GM18498 (cell line): ENCODE measurements around the gene CYP2U1.
"Not testable (repeated sequence)": the region's sequence is repeated elsewhere in the genome, so short reads cannot be mapped to it uniquely, and the experiment has no call there.

Source experiments
- ATAC-seq: cut with Tn5 transposase; IDR thresholded peaks from one replicate; pipeline ENCODE4 v1.9.1; 2021; ENCODE audit warnings: mild to moderate bottlenecking, moderate library complexity; ENCODE audit not compliant: unreplicated experiment

Gene CYP2U1

GRCh38 chr4:107916623-107917022 lies 14.7 kb upstream of the CYP2U1 start:
- ATAC-seq, result no peak

- no peak for ATAC-seq
Measured at GRCh38 chr4:107917500-107917899, 13.8 kb upstream of the CYP2U1 start.

GRCh38 chr4:107922486-107923473 lies 8.6 kb upstream of the CYP2U1 start:
- no peak for ATAC-seq

GRCh38 chr4:107925713-107926112 lies 5.6 kb upstream of the CYP2U1 start:
- not testable (repeated sequence) for ATAC-seq

GRCh38 chr4:107926875-107927274 lies 4.5 kb upstream of the CYP2U1 start:
- ATAC-seq, result not testable (repeated sequence)

- no peak for ATAC-seq
Measured at GRCh38 chr4:107931775-107932321, 499 bp downstream of the CYP2U1 start.

- ATAC-seq, result no peak
Measured at GRCh38 chr4:107935246-107935645, 3.9 kb downstream of the CYP2U1 start.

GRCh38 chr4:107937040-107937439 lies 5.7 kb downstream of the CYP2U1 start:
- no peak for ATAC-seq

GRCh38 chr4:107939307-107939706 lies 8.0 kb downstream of the CYP2U1 start:
- ATAC-seq, result no peak

GRCh38 chr4:107945809-107946208 lies 14.5 kb downstream of the CYP2U1 start:
- no peak for ATAC-seq

GRCh38 chr4:107950746-107951540 lies 19.6 kb downstream of the CYP2U1 start:
- no peak for ATAC-seq

GRCh38 chr4:107951551-107951950 lies 20.2 kb downstream of the CYP2U1 start:
- ATAC-seq, result no peak

GRCh38 chr4:107956011-107956410 lies 24.7 kb downstream of the CYP2U1 start:
- no peak for ATAC-seq

GRCh38 chr4:107966903-107967302 lies 35.6 kb downstream of the CYP2U1 start:
- no peak for ATAC-seq

GRCh38 chr4:107967519-107967918 lies 36.2 kb downstream of the CYP2U1 start:
- not testable (repeated sequence) for ATAC-seq

GRCh38 chr4:107967921-107968320 lies 36.6 kb downstream of the CYP2U1 start:
- ATAC-seq, result not testable (repeated sequence)

- ATAC-seq, result no peak
Measured at GRCh38 chr4:107970063-107970798, 38.9 kb downstream of the CYP2U1 start.

- ATAC-seq, result no peak
Measured at GRCh38 chr4:107972605-107973004, 41.3 kb downstream of the CYP2U1 start.

GRCh38 chr4:107974523-107974922 lies 43.2 kb downstream of the CYP2U1 start:
- ATAC-seq, result no peak

GRCh38 chr4:107977482-107977881 lies 46.1 kb downstream of the CYP2U1 start:
- no peak for ATAC-seq
